Skeletal muscle tissue (tissue), 4 donors: ENCODE measurements around the gene GNAO1. TPM values are rescaled to one million over a fixed set of nuclear protein-coding genes. Genes with fewer than 3 reads are reported as not detected.

Experiments used
- H3K27ac ChIP-seq: one replicate; pipeline ENCODE4 v1.7.0; 2013; ENCODE audit warnings: mild to moderate bottlenecking, low read depth, low read length, inconsistent platforms
- H3K27me3 ChIP-seq, 3 donors: one replicate each; pipeline ENCODE4 v1.7.0; 2013; ENCODE audit warnings: low read length in 3 of 3; ENCODE audit not compliant: control insufficient read depth in 3 of 3, insufficient read depth in 3 of 3
- H3K36me3 ChIP-seq, 3 donors: one replicate each; pipeline ENCODE4 v1.7.0; 2013; ENCODE audit warnings: low read length in 3 of 3; ENCODE audit not compliant: control insufficient read depth in 3 of 3, insufficient read depth in 3 of 3
- H3K4me1 ChIP-seq, 3 donors: one replicate each; pipeline ENCODE4 v1.7.0; 2013; ENCODE audit warnings: low read length in 3 of 3, mild to moderate bottlenecking in 3 of 3; ENCODE audit not compliant: control insufficient read depth in 3 of 3, insufficient read depth in 3 of 3
- H3K4me3 ChIP-seq, 3 donors: one replicate each; pipeline ENCODE4 v1.7.0; 2013; ENCODE audit warnings: low read length in 3 of 3
- H3K9ac ChIP-seq, 3 donors: one replicate each; pipeline ENCODE4 v1.7.0; 2013; ENCODE audit warnings: low read length in 3 of 3, mild to moderate bottlenecking in 3 of 3, moderate library complexity in 2 of 3, low read depth in 1 of 3
- H3K9me3 ChIP-seq, 3 donors: one replicate each; pipeline ENCODE4 v1.7.0; 2013; ENCODE audit warnings: low read length in 3 of 3; ENCODE audit not compliant: control insufficient read depth in 3 of 3
- total RNA-seq: library from RNA; depleted of rRNA; stranded (reverse); fragments of >200 nt; gene quantifications from one replicate; pipeline ENCODE4 v1.2.3, GENCODE V29; 2014
- donor health status: Osteomylitis.

GNAO1 gene
- total RNA-seq, 1 donor from 2014 or later = under 0.01 TPM

DNA sequence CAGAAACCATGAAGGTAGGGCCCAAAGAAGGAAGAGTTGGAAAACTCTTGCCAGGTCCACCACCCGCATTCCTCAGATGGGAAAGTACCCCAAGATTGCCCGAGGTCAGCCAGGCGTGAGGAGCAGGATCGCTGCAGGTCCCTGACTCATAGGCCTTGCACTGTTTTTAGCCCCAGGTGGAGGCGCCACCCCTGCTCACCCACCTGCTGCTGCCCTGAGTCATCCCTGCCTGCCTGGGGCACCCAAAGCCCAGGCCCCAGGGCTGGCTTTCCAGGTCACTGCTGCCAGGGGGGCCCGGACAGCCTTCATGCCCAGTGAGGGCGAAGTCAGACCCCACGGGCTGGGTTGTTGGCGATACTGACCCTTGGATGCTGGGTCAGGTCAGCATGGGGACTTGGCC, 133.1 kb downstream of the GNAO1 start:
- H3K9me3 ChIP-seq = no peaks in the 10 kb centered on the region
- H3K36me3 ChIP-seq = no peaks in the 10 kb centered on the region
- H3K9ac ChIP-seq = no peak overlapping the region
- H3K27me3 ChIP-seq = no peaks in the 10 kb centered on the region
- H3K4me1 ChIP-seq = no peaks in the 10 kb centered on the region
- no peak overlapping the region for H3K4me3 ChIP-seq
- no peak overlapping the region for H3K27ac ChIP-seq

- Histone ChIP-seq H3K36me3 (no peaks in the 10 kb centered on the region), H3K4me3 (no peak overlapping the region), H3K9me3 (no peaks in the 10 kb centered on the region), H3K27me3 (no peaks in the 10 kb centered on the region), H3K27ac (no peak overlapping the region), H3K9ac (no peak overlapping the region), H3K4me1 (no peaks in the 10 kb centered on the region)
These were observed 134.7 kb downstream of the GNAO1 start for GRCh38 chr16:56325956-56326355.

DNA sequence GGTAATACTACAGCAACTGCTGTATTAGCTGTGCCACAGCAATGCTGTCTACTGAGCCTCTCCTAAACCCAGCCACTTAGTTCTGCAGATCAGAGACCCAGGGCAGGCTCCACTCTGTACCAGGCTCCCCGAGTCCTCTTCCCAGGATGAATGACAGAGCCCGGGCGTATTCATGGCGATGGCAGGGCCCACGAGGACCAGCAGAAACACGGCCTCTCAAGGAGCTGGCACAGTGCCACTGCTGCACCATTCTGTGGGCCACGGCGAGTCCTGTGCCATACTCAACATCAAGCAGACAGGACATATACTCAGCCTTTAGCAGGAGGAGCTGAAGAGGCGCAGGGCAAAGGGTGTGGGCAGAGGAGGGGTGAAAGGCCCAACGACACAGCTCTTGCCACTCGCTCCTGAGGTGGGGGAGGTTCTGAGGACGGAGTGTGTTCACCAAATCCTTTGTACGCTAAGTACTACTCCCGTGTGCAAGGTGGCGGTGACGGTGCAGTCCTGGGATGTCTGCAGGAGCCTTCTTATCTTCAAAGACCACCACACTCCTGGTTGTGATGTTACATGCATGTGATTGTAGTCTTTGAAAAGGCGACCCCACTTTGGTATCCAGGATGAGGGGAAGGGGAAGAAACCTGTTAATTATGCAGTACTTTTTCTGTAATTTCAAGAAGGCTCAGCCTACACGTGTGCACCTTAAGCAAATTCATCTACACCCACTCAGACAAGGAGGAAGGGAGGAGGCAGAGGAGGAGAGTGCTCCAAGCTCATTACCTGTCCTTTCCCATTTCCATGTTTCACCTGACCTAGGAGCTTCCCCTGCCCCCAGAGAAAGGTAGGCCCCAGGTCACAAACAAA, 136.0 kb downstream of the GNAO1 start:
- Histone ChIP-seq H3K4me3 (no peak overlapping the region), H3K9me3 (no peaks in the 10 kb centered on the region), H3K9ac (no peak overlapping the region), H3K36me3 (no peaks in the 10 kb centered on the region), H3K4me1 (no peaks in the 10 kb centered on the region), H3K27ac (no peak overlapping the region), H3K27me3 (no peaks in the 10 kb centered on the region)

DNA sequence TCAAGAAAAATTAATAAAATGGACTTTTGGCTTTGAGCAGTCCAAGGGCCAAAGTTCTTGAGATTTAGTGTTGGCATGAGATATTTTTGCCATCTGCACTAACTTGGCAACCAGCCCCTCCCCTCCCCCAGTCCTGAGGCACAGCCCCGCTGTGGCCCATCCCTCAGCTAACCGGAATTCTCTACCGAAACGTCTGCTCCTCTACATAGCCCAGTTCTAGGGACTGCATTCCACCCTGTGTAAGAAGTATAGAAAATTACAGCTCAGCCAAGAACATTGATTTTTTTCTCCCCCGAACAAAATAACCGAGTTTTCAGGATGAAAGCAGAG, 136.6 kb downstream of the GNAO1 start:
- no peak overlapping the region for H3K27ac ChIP-seq
- no peaks in the 10 kb centered on the region for H3K9me3 ChIP-seq
- no peaks in the 10 kb centered on the region for H3K27me3 ChIP-seq
- no peak overlapping the region for H3K9ac ChIP-seq
- H3K4me3 ChIP-seq = no peak overlapping the region
- H3K36me3 ChIP-seq = no peaks in the 10 kb centered on the region
- H3K4me1 ChIP-seq = peaks cover 0 to 4% (median 3%) of the 10 kb centered on the region in 3 donors

- H3K4me1 ChIP-seq = peaks cover 0 to 4% (median 4%) of the 10 kb centered on the region in 3 donors
- H3K9me3 ChIP-seq = no peaks in the 10 kb centered on the region
These were observed 137.2 kb downstream of the GNAO1 start for GRCh38 chr16:56328276-56329022.

GRCh38 chr16:56329887-56330286, 138.6 kb downstream of the GNAO1 start:
- no peaks in the 10 kb centered on the region for H3K9me3 ChIP-seq
- peaks cover 0 to 4% (median 4%) of the 10 kb centered on the region in 3 donors for H3K4me1 ChIP-seq
- no peaks in the 10 kb centered on the region for H3K36me3 ChIP-seq
- no peak overlapping the region for H3K9ac ChIP-seq
- no peak overlapping the region for H3K4me3 ChIP-seq
- H3K27me3 ChIP-seq = no peaks in the 10 kb centered on the region
- no peak overlapping the region for H3K27ac ChIP-seq

More at GRCh38 chr16:56328276-56329022, 137.2 kb downstream of the GNAO1 start:
- H3K36me3 ChIP-seq = no peaks in the 10 kb centered on the region
- no peaks in the 10 kb centered on the region for H3K27me3 ChIP-seq
- H3K27ac ChIP-seq = no peak overlapping the region
- H3K9ac ChIP-seq = no peak overlapping the region
- no peak overlapping the region for H3K4me3 ChIP-seq

GRCh38 chr16:56330476-56330875, 139.2 kb downstream of the GNAO1 start:
- no peak overlapping the region for H3K27ac ChIP-seq
- no peak overlapping the region for H3K9ac ChIP-seq
- H3K4me1 ChIP-seq = peaks cover 0 to 4% (median 4%) of the 10 kb centered on the region in 3 donors
- no peaks in the 10 kb centered on the region for H3K9me3 ChIP-seq
- H3K27me3 ChIP-seq = no peaks in the 10 kb centered on the region
- no peak overlapping the region for H3K4me3 ChIP-seq
- H3K36me3 ChIP-seq = no peaks in the 10 kb centered on the region

- H3K27me3 ChIP-seq = no peaks in the 10 kb centered on the region
- no peaks in the 10 kb centered on the region for H3K9me3 ChIP-seq
- no peak overlapping the region for H3K9ac ChIP-seq
- no peak overlapping the region for H3K27ac ChIP-seq
- no peak overlapping the region for H3K4me3 ChIP-seq
- H3K36me3 ChIP-seq = no peaks in the 10 kb centered on the region
- peaks cover 0 to 12% (median 9%) of the 10 kb centered on the region in 3 donors for H3K4me1 ChIP-seq
These were observed 140.1 kb downstream of the GNAO1 start for GRCh38 chr16:56331399-56331798.

GRCh38 chr16:56331915-56332314, 140.6 kb downstream of the GNAO1 start:
- no peak overlapping the region for H3K4me3 ChIP-seq
- H3K27ac ChIP-seq = no peak overlapping the region
- no peaks in the 10 kb centered on the region for H3K27me3 ChIP-seq
- no peak overlapping the region for H3K9ac ChIP-seq
- no peaks in the 10 kb centered on the region for H3K9me3 ChIP-seq
- peaks cover 0 to 17% (median 14%) of the 10 kb centered on the region in 3 donors for H3K4me1 ChIP-seq
- no peaks in the 10 kb centered on the region for H3K36me3 ChIP-seq

GRCh38 chr16:56332464-56333079, 141.3 kb downstream of the GNAO1 start:
- H3K27ac ChIP-seq = no peak overlapping the region
- no peaks in the 10 kb centered on the region for H3K36me3 ChIP-seq
- H3K9ac ChIP-seq = no peak overlapping the region
- H3K9me3 ChIP-seq = no peaks in the 10 kb centered on the region
- H3K4me1 ChIP-seq = peaks cover 0 to 24% (median 19%) of the 10 kb centered on the region in 3 donors
- no peak overlapping the region for H3K4me3 ChIP-seq
- H3K27me3 ChIP-seq = no peaks in the 10 kb centered on the region
